GM20431 (cell line): ENCODE data around the gene CDH23.

Experiments used
- in situ Hi-C: fragments of 300-500 bp; cut with MseI, MboI; formaldehyde crosslinking; loops from one replicate; pipeline ENCODE4 v1.15.0; 2020; ENCODE audit warnings: low sequenced_read_pairs; ENCODE audit not compliant: unreplicated experiment

CDH23 gene

DNA sequence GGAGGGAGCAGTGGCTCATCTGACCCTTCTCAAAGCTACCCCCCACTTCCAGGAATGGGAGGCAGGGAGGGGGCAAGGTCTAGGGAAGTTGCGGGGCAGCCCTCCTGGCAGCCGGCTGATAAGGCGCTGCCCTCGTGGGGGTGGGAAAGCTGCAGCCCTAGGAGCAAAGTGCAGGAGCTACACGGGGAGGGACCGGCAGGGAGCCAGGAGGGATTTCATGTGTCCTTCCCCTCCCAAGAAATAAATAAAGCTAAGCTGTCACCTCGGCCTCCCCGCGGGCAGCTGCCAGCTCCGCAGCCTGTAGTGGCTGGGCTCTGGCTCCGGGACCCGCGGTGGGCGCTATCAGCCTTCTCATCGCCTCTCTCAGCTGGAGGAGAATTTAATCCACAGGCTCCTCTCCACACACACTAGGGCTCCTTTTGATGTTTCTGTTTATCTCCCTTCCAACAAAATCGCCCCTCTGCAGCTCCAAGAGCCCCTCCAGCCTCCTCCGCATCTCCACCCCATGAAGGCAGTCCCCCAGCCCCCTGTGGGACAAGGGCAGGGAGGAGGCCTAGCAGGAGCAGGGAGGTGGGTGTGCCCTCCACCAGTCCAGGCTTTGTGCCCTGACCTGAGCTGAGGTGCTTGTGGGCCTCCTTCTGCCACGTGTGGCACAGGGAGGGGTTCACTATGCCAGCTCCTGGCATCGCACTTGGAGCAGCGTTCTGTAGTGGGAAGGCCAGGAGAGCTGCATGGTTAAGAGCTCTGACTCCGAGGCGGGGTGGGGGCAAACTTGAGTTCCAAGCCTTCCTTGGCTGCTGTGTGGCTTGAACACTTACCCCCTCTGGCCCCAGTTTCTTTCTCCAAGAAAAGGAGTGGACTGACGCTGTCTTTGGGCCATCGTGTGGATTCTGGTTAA, 242.4 kb downstream of the CDH23 start:
- in situ Hi-C loops: no loop called here

GRCh38 chr10:71640607-71641006, 243.9 kb downstream of the CDH23 start:
- in situ Hi-C loops: no loop called here

DNA sequence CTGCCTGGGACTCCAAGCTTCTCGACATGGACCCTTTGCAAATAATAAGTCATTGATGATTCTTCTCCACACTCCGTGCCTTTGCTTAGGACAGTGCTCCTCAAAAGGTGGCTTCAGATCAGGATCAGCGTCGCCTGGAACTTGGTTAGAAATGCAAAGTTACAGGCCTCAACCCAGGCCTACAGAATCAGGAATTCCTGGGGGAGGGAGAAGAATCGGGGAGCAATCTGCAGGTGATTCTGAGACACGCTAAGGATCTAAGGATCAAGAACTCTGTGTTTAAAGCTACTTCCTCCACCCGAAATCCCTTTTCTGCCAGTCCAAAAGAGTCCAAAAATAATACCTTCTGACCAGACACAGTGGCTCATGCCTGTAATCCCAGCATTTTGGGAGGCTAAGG, 244.7 kb downstream of the CDH23 start:
- in situ Hi-C loops: no loop called here

- in situ Hi-C loops: no loop called here
Measured at GRCh38 chr10:71641986-71642385, 245.3 kb downstream of the CDH23 start.

- in situ Hi-C loops: no loop called here
Measured at GRCh38 chr10:71643904-71644303, 247.2 kb downstream of the CDH23 start.

DNA sequence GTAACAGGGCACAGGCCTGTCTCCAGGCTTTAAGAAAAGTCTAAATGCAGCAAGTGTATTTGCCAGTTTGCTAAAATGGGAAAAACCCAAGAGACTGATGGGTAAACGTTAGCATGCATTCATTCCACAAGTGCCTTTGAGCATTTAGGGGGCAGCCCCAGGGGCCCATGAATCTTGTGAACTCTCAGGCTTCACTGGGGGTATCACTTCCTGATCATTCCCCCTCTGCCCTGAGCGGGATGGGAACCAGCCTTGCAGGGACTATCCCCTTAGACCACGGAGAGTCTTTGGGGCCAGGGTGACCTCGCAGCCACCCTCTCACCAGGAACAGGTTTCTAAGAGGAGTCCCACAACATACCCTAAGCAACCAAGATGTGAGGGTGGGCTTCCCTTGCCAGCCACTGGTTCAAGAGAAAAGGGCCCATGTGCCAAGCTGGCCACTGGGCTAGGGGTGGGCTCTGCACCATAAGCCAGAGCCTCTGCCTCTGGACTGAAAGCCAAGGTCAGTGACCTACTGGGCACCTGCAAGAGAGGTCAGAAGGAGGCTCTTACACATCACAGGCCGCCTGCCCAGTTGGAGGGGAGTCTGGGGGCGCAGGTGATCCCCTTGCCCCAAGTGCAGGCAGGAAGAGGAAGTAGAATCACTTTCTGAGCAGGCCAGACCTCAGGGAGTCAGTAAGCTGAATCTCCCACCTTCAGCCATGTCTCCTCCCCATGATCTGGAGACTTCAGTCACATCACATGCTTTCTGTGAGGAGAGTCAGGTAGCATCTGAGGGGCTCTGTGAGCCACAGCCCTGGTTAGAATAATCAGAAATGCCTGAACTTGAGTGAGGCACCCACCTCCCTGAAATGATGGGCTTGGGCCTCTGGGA, 247.8 kb downstream of the CDH23 start:
- in situ Hi-C loops: no loop called here

- in situ Hi-C loops: no loop called here
Measured at GRCh38 chr10:71645185-71645584, 248.5 kb downstream of the CDH23 start.

- in situ Hi-C loops: no loop called here
Measured at GRCh38 chr10:71646037-71646436, 249.3 kb downstream of the CDH23 start.

DNA sequence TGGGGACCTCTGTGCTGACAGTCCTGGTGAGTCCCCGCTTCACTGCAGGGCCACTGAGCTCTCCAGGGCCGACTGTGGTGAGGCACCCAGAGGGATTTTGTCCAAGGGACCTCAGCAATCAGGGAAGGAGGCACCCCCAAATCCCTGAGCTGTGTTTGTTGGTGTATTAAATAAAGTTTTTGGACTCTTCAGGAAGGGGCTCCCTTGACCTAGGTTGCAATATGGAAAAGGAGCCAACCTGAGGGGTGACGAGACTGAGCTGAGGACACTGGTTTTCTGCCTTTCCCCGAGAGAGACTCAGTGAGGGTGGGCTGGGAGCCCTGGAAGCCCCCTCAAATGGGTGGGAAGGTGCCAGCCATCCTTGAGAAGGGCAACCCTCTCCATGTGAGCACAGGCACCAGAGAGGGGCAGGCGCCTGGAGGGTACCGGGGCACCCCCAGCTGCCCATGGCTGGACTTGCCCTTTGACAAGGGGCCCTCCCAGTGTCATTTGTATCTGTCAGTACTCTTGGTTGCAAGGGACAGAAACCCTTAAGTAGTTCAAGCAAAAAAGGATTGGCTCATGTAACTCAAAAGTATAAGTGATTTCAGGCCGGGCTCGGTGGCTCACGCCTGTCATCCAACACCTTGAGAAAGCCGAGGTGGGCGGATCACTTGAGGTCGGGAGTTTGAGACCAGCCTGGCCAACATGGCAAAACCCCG, 250.0 kb downstream of the CDH23 start:
- in situ Hi-C loops: no loop called here

DNA sequence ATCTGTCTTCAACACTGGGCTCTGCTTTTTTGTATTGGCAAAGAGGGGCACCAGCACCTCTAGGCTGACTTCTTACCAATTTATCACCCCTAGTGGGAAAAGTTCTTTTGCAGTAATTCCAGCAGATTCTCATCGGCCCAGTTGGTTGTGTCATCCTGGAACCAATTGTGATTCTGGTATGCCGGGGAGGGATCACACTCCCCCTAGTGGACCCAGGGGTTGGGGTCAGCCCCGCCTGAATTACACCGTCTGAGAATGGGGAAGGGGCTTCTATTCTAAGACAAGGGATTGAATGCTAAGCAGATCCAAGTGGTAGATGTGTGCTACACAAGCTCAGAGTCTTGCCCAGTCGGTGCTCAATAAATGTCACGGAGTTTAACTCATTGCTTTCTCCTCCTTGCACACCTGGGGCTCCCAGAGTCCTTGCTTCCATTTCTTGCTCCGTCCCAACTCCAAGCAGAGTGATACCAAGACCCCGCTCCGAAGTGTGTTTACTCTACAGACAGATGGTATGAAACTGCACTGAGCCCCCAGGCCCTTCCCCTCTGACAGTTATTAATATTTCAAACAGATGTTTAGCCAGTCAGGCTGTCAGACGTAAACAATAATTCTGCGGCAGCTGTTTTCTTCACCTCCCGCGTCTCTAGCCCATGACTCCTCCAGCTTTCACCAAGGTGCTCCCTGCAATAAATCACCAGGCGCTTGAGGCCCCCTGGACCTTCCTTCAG, 251.0 kb downstream of the CDH23 start:
- in situ Hi-C loops: no loop called here

DNA sequence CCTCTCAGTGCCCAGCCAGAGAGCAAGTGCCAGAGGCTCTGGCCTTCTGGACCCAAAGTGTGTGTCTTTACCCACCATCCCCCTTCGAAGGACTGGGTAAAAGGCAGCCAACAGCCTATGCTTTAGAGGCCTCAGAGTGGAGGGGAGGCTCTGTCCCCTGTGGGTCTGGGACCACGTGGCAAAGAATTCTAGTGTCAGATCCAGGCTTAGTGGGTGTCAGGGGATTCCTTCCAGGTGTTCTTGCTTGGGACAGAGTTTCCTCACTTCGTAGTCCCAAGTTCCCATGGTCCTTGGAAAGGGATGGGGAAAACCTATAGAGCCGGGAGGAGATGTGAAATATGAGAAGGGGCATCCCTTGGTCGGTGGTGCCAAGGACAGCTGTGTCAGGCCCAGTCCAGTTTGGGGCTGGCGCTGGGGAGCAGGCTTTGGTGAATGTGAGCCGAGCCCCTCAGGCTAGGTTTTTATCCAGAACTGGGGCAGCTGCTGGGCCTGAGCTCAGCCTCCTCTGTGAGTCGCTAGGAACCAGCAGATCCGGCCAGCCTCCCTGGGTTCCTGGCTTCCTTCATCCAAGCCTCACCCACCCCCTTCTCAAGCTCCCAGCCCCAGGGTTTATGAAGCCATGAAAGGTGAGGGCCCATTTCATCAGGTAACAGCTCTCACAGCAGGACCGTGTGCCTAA, 251.7 kb downstream of the CDH23 start:
- in situ Hi-C loops: no loop called here

DNA sequence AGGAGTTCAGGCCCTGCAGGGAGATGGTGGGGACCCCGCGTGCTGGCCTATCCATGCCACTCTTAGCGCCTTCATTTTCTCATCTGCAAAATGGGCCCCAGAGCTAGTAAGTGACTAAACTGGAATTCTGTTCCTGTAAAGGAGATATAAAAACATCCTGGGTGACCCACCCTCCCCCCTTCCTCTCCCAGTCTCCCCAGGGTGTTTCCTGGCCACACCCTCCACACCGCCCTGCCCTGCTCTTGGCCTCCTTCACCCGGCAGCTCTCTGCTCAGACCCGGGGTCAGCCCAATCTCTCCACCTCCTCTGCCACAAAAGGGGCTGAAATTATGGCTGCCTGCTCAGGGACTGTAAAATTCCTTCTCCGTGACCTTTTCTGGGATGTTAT, 252.2 kb downstream of the CDH23 start:
- in situ Hi-C loops: no loop called here

- in situ Hi-C loops: no loop called here
Measured at GRCh38 chr10:71649631-71650030, 252.9 kb downstream of the CDH23 start.

DNA sequence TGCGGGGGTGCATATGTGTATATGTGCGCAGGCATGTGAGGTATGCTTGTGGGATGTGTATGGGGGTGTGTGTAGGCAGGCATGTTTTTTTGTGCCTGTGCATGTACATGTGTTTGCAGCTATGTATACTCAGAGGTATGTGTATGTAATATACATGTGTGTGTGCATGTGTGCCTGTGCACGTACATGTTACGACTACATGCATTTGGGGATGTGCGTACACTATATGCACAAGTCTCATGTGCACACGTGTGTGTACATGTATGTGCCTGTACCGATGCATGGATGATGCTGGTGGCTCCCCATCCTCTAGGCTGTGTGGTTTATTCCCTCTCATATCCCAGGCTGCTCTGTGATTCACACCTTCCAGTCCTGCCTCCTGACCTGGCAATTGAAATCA, 253.7 kb downstream of the CDH23 start:
- in situ Hi-C loops: no loop called here

DNA sequence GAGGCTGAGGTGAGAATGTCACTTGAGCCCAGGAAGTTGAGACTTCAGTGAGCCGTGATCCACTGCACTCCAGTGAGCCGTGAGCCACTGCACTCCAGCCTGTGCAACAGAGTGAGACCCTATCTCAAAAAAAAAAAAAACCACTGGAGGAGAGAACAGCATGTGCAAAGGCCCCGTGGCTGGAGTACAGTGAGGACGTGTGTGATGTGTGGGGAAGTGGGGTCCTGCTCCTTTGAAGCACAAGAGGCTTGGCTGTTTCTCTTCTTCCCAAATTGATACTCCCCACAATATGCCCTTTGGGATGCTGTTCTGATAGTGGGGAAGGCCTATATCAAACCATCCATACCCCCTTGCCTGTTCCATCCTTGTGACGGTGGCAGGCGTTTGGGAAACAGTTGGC, 254.7 kb downstream of the CDH23 start:
- in situ Hi-C loops: no loop called here

DNA sequence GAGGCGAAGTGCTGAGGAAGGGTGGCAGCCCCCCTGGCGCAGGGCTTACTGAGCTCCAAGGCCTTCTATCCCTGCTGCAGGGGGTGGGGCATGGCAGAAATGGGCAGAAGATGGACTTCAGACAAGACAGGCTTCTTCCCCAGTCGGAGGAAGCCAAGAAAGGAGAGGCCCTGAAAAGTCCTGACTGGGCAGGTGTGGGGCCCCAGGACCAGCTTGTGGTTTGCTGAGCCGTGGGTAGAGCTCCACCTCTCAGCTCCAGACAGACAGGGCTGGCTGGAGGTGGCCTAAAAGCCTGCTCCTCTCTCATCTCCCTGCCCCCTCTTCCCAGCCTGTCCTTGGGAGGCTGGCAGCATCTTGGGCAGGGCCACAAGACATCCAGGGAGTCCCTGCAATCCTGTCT, 255.2 kb downstream of the CDH23 start:
- in situ Hi-C loops: no loop called here

DNA sequence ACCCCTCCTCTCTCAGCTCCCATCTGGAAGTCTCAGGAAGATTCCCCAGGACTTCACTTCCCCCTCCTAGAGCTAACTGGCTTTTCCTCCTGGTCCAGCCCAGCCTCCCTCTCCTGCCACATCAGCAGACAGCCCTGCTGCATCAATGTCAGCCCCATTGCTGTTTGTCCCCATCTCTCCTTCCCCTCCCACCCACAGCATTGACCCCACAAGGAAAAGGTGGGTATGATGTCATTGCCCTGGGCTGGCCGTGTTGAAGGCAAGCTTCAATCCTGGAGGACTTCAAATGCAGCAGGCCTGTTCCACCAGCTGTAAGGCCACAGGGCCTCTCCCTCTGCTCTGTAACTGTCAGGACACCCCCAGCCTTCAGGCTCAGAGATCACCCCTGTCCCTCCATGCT, 256.3 kb downstream of the CDH23 start:
- in situ Hi-C loops: no loop called here

- in situ Hi-C loops: no loop called here
Measured at GRCh38 chr10:71656220-71656619, 259.5 kb downstream of the CDH23 start.
